Measurements from ENCODE around the gene ARHGAP45. TPM values are rescaled to one million over a fixed set of nuclear protein-coding genes. Genes with fewer than 3 reads are reported as not detected.

ARHGAP45 gene
- total and polyA plus RNA-seq, 9 of the 15 experiments (the other 6 are each of a cell fraction or from before 2014, with no cell fraction given), result 0.08 to 22.1 (median 4.2) TPM

DNA sequence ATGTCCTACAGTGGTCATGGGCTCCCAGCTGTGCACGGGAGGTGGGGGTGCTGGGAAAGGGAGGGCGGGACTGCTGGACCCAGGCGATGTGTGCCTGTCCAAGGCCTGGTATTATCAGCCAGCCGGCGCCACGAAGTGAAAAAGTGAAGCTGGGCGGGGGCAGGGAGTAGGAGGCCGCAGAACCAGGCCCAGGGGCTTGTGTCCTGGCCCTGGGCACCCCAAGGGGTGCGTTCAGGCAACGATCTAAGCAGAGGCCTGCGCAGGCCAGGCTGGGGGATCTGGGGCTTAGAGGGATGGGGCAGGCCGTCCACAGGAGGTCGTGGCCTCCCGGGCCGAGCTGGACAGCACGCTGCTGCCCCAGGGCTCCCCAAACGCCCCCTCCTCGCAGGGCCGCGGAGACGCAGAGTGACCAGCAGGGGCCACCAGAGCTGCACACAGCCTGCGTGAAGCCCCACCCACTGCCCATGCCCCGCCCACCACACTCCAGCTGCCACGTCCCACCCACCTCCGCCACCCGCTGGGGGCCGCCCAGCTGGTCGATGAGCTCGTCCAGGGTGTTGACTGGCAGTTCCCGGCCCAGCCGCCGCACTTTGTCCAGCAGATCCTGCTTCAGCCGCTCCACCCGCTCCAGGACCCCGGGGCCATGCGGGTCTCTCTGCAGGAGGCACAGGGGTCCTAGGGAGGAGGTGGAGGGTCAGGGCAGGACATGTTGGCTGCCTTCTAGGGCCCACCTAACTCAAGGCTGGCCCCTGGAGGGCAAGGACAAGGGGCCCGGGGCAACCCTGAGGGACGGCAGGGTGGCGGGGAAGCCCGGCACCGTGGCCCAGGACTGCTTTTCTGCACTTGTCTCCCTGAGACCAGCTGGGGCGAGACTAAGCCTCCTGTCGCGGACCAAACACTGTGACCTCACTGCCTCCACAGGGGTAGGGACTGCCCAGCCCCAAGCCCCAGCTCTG, 46.3 kb downstream of the ARHGAP45 start (continued):
- TF ChIP-seq, protein P1, sequence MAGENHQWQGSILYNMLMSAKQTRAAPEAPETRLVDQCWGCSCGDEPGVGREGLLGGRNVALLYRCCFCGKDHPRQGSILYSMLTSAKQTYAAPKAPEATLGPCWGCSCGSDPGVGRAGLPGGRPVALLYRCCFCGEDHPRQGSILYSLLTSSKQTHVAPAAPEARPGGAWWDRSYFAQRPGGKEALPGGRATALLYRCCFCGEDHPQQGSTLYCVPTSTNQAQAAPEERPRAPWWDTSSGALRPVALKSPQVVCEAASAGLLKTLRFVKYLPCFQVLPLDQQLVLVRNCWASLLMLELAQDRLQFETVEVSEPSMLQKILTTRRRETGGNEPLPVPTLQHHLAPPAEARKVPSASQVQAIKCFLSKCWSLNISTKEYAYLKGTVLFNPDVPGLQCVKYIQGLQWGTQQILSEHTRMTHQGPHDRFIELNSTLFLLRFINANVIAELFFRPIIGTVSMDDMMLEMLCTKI (IDR thresholded peaks at IDR 0.05; ENCODE audit: partially characterized antibody), result no peak
- TF ChIP-seq YY1 (IDR thresholded peaks at IDR 0.05; ENCODE audit: borderline replicate concordance in 1 of 3, control insufficient read depth in 1 of 3, extremely low read depth in 1 of 3, insufficient read depth in 3 of 3, insufficient read length in 1 of 3, insufficient replicate concordance in 2 of 3, low read depth in 1 of 3, low read length in 2 of 3) (peak in 1 of 3 experiments; percentile 26), CBX2 (IDR thresholded peaks at IDR 0.05; ENCODE audit: insufficient read depth, low read length, poor library complexity, severe bottlenecking) (no peak), RBM22 (IDR thresholded peaks at IDR 0.05; ENCODE audit: low read depth, low read length, poor library complexity, severe bottlenecking) (peak; percentile 73), SIRT6 (IDR thresholded peaks at IDR 0.05; ENCODE audit: low read depth, low read length) (no peak), ZNF589 (CRISPR knock-in tag; IDR thresholded peaks at IDR 0.05; ENCODE audit: low read depth) (no peak), ELF4 (CRISPR knock-in tag; IDR thresholded peaks at IDR 0.05) (no peak), FOSL1 (tag; conservative IDR thresholded peaks at IDR 0.05) (no peak), EZH2 (IDR thresholded peaks at IDR 0.05; ENCODE audit: borderline replicate concordance, low read depth, low read length) (no peak), TFAM (CRISPR knock-in tag; conservative IDR thresholded peaks at IDR 0.05) (no peak), CBX8 (IDR thresholded peaks at IDR 0.05; ENCODE audit: borderline replicate concordance, extremely low read depth, low read depth, low read length, poor library complexity, severe bottlenecking) (no peak), MAFK (IDR thresholded peaks at IDR 0.05; ENCODE audit: low read length) (no peak), XRCC5 (IDR thresholded peaks at IDR 0.05; ENCODE audit: low read depth, low read length) (peak; percentile 47; the same call in 1 of the 2 replicates), CXXC5 (CRISPR knock-in tag; IDR thresholded peaks at IDR 0.05) (peak; percentile 38)
- TF ChIP-seq, protein P2, sequence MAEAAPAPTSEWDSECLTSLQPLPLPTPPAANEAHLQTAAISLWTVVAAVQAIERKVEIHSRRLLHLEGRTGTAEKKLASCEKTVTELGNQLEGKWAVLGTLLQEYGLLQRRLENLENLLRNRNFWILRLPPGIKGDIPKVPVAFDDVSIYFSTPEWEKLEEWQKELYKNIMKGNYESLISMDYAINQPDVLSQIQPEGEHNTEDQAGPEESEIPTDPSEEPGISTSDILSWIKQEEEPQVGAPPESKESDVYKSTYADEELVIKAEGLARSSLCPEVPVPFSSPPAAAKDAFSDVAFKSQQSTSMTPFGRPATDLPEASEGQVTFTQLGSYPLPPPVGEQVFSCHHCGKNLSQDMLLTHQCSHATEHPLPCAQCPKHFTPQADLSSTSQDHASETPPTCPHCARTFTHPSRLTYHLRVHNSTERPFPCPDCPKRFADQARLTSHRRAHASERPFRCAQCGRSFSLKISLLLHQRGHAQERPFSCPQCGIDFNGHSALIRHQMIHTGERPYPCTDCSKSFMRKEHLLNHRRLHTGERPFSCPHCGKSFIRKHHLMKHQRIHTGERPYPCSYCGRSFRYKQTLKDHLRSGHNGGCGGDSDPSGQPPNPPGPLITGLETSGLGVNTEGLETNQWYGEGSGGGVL (CRISPR knock-in tag; IDR thresholded peaks at IDR 0.05), result no peak
- TF ChIP-seq, protein P3, sequence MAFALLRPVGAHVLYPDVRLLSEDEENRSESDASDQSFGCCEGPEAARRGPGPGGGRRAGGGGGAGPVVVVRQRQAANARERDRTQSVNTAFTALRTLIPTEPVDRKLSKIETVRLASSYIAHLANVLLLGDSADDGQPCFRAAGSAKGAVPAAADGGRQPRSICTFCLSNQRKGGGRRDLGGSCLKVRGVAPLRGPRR (CRISPR knock-in tag; IDR thresholded peaks at IDR 0.05), result no peak
- TF ChIP-seq, protein P4, sequence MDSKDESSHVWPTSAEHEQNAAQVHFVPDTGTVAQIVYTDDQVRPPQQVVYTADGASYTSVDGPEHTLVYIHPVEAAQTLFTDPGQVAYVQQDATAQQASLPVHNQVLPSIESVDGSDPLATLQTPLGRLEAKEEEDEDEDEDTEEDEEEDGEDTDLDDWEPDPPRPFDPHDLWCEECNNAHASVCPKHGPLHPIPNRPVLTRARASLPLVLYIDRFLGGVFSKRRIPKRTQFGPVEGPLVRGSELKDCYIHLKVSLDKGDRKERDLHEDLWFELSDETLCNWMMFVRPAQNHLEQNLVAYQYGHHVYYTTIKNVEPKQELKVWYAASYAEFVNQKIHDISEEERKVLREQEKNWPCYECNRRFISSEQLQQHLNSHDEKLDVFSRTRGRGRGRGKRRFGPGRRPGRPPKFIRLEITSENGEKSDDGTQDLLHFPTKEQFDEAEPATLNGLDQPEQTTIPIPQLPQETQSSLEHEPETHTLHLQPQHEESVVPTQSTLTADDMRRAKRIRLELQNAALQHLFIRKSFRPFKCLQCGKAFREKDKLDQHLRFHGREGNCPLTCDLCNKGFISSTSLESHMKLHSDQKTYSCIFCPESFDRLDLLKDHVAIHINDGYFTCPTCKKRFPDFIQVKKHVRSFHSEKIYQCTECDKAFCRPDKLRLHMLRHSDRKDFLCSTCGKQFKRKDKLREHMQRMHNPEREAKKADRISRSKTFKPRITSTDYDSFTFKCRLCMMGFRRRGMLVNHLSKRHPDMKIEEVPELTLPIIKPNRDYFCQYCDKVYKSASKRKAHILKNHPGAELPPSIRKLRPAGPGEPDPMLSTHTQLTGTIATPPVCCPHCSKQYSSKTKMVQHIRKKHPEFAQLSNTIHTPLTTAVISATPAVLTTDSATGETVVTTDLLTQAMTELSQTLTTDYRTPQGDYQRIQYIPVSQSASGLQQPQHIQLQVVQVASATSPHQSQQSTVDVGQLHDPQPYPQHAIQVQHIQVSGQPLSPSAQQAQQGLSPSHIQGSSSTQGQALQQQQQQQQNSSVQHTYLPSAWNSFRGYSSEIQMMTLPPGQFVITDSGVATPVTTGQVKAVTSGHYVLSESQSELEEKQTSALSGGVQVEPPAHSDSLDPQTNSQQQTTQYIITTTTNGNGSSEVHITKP (IDR thresholded peaks at IDR 0.05; ENCODE audit: partially characterized antibody), result peak; percentile 78
